CD4-positive, alpha-beta T cell treated with Interleukin-6 at 100 ng/mL for 8 hours (primary cell): Measurements from ENCODE around the gene CEACAM4.
A peak's percentile ranks its signal among the peaks of the same experiment; 100 is the strongest.

Experiments used
- DNase-seq: peaks from one replicate; pipeline ENCODE4 v3.0.0-alpha.2; 2020; ENCODE audit warnings: mixed read lengths, low spot score

Gene CEACAM4

DNA sequence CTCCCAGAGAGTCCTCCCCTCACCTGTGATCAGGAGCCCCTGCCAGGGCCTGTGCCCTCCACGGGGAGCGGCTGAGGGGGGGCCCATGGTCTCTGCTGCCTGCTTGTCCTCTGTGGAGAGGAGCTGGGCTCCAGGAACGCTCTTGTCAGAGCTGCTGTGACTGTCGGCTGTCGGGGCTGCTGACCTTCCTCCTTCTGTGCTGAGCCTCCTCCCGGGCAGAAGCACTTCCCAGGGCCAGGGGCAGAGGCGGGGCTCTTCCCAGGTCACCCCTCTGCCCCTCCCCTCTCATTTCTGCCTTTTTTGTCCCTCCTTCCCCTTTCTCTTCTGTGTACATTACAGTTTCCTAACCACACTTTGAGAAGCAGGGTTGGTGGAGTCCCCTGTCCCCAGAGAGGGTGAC is at the start of gene CEACAM4:
Gene CEACAM4 (minus strand): TSS at position 198 of the 400 bp plus-strand sequence. CDS start 111 bp downstream, at position 87.
- no peak for DNase-seq

DNA sequence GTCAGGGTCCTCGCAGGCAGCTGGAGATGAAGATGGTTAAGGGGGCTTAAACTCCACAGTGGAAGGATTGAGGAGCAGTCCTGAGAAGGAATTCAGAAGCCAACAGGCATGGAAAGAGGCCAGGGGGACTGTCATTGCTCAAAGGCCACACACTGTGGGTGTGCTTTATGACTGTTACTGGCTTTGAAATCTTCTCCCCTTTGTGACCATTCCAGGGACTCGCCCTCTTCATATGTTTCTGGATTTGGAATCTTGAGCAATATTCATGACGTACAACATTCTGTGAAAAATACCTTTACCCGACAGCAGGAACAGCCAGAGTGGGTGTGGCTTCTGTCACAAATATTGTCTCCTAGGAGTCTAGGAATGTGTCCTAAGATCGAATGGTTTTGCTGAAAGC is 44.6 kb upstream of the CEACAM4 start:
- no peak for DNase-seq

DNA sequence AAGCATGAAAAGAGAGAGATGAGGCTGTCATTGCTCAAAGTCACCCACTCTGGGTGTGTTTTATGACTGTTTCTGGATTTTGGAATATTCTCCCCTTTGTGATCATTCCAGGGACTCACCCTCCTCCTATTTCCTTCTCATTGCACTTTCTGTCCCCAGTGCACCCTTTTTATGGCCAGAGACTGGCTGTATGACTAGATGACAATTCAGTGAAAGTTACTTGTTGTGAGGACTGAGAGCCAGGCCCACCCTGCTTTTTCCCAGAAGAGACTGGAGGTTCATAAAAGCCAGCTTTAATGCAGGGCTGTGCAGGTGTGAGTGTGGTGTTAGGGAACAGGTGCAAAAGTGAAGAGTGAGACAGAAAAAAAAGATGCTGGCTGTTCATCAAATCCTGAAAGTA is 43.9 kb upstream of the CEACAM4 start:
- no peak for DNase-seq

DNA sequence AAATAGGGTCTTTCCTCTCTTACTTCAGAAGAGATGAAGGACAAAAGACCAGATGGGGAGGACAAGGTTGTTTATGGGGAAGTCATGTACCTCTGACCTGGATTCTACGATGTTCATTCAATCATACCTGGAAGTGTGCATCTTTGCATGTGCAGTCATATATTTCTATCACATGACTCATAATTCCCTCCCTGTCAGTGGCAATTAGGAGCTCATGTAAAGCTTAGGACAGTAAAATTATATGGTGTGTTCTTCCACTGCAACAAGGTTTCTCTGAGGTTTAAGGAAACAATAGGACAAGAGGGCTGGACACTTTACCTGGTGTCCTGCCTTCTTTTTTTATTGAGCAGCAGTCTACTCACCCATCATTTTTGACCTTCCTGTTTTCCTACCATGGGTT is 41.4 kb upstream of the CEACAM4 start:
- no peak for DNase-seq

DNA sequence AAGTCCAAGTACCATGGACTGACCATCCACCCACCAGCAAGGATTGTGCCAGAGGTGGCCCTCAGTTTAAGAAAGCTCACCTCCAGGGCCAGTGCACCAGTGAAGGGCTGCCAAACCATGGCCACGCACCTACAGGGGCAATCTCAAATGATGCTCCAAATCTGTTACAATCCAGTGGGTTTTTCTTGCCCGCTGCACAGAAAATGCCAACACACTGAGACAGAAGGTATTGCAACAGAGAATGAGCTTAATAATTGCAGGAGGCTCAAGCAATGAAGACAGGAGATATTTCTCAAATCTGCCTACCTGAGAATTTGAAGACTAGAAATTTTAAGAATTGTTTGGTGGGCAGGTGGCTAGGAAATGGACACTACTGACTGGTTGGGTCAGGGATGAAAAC is 39.2 kb upstream of the CEACAM4 start:
- no peak for DNase-seq

DNA sequence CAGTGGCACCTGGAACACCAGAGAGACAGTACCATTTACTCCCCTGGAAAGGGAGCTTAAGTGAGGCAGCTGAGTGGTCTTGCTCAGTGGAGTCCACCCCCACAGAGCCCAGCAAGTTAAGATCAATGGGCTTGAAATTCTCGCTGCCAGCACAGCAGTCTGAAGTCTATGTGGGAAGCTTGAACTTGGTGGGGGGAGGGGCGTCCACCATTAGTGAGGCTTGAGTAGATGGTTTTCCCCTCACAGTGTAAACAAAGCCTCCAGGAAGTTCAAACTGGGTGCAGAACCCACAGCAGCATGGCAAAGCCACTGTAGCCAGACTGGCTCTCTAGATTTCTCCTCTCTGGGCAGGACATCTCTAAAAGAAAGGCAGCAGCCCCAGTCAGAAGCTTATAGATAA is 30.3 kb upstream of the CEACAM4 start:
- no peak for DNase-seq

DNA sequence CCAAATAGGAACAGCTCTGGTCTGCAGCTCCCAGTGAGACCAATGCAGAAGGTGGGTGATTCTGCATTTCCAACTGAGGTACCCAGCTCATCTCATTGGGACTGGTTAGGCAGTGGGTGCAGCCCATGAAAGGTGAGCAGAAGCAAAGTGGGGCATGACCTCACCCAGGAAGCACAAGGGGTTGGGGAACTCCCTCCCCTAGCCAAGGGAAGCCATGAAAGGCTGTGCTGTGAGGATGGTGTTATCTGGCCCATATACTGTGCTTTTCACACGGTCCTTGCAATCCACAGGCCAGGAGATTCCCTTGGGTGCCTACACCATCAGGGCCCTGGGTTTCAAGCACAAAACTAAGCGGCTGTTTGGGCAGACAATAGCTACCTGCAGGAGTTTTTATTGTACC is 29.9 kb upstream of the CEACAM4 start:
- peak; percentile 8 for DNase-seq

DNA sequence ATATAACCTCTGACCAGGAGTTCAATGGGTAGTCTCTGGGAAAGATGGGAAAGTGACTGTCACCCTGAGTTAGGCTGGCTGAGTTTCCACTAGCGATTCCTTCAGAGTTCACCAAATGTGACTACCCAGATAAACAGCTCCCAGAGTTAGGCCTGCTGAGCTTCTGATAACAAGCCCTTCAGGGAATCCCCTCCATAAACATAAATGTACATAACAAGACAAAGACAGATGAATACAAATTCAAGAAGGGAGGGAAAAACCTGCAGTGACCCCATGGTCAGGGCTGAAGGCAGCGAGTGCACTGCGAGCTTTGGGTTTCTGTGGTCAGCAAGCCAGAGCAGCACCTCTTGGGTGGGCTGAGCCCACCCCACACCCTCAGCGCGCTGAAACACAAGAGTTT is 25.4 kb upstream of the CEACAM4 start:
- no peak for DNase-seq

DNA sequence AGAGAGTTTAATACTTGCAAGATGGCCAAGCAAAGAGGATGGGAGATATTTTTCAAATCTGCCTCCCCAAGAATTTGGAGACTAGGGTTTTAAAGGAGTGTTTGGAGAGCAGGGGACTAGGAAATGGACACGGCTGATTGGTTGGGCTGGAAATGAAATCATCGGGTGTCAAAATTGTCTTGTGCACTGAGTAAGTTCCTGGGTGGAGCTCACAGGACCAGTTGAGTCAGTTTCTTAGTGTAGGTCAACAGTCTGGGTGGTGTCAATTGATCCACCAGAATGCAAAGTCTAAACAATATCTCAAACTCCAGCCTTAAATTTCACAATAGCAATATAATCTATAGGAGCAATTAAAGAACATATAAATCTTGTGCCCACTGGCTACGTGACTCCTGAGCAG is 23.0 kb upstream of the CEACAM4 start:
- no peak for DNase-seq

DNA sequence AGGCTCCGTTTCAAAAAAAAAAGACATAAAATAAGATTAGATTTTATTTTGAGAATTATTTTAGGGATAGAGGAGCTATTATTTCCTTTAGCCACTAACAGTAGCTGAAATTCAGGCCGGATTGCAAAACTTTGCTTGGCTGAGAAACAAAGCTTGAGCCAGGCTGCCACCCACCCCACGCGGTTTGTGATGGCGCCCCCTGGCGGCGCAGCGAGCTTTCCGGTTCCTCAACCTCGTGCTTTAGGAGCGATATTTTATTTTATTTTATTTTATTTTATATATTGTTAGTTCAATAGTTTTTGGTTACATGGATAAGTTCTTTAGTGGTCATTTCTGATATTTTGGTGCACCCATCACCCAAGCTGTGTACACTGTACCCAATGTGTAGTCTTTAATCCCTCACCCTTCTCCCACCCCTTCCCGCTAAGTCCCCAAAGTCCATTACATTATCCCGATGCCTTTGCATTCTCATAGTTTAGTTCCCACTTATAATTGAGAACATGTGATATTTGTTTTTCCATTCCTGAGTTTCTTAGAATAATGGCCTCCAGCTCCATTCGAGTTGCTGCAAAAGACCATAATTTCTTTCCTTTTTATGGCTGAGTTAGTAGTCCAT is 19.8 kb upstream of the CEACAM4 start:
- no peak for DNase-seq

DNA sequence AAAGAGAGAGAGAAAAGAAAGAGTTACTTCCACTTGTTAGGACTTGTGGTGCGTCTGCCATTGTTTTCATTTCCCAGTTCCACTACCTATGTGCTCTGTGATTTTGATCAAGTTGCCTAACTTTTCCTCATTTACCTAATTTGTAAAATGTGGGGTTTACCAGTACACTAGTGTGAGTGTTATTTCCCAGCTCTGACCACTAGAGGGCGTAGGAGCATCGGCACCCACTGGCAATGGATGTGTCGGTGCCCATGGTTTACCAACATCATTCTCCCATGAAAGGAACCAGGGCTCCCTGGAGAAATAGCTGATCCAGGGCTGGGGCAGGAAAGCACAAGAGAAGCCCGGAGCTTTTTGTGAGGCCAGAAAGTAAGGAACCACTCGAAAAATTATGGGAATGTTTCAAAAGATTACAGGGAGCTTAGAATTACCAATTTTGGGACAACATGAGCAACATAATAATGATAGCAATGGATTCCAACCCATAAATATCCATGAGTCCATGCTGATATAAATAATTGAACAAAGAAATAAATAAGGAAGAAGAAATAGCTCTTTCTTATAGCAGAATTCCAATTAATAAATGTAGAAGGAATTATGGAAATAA is 15.1 kb upstream of the CEACAM4 start:
- DNase-seq = peak; percentile 71

DNA sequence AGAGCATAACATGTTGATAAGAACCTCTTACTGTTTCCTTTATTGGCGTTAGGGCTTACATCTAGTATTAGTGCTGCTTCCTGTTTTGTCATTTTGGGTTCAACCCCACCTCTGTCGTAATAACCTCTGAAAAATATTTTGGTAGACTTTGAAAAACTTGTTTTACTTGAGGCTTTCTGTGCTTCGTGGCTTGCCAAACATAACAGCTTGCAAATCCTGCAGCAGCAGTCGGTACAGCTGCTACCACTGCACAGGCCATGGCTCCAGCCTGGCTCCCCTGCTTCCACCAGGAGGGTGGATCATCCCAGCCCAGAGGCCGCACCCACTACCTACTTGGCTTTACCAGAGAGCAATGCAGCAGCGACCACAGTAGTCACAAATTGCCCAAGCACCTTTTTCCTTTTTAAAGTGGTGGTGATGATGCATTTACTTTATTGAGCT is 11.8 kb upstream of the CEACAM4 start:
- no peak for DNase-seq

DNA sequence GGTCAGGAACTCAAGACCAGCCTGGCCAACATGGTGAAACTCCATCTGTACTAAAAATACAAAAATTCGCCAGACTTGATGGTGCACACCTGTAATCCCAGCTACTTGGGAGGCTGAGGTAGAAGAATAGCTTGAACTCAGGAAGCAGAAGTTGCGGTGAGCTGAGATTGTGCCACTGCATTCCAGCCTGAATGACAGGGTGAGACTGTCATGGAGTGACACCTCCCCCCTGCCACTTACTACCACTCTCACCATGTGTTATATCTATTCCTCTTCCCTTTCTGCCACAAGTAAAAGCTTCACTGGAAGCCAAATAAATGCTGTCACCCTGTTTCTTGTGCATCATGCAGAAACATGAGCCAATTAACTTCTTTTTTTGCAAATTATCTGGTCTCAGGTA is 10.6 kb upstream of the CEACAM4 start:
- no peak for DNase-seq

DNA sequence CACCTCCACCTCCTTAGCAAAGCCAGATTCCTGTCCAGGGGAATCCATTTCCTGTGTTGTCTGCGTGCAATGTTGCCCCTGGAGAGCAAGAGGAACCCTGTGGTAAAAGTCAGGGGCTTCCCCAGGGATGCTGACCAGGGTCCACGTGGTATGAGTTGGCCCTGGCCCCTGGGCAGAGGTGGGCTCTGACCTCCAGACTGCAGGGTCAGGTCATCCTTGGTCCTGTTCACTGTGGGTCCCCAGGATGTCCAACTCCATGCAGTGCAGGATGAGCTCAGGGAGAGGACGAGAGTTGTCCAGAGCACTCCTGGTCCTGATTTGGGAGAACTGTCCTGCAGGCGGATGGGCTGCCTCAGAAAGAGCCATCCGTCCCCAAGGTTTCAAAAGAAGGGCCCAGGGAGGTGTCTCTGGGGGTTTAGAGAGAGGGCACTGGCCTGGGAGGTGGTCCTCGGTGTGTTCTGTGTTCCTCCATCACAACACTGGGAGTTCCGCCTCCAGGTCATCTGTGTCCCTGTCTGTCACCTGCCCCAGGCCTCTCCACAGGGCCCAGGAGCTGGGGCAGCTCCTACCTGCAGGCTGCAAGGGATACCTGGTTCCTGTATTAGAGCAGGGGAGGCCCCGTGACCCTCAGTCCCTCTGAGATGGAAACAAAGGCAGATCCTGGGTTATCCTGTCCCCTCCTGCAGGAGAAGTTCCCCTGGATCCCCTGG is 1.2 kb upstream of the CEACAM4 start:
- DNase-seq = no peak

DNA sequence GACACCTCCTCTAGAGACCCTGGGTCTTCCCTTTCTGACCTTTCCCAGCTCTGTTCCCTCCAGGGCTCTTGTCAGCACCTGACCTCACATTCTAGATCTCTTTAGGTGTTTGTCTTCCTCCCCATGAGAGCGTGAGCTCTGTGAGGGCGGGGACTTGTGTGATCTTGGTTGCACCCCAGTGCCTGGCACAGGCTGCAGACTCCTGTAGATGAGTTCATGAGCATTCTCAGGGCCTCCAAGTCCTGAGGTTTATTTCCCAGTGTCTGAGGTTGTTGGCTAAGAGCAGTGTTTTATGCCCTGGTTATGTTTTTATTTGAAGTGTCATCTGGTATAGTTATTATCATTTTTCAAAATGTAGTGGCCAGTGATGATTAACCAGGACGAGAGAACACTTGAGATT is 596 bp downstream of the CEACAM4 start:
- DNase-seq = no peak

DNA sequence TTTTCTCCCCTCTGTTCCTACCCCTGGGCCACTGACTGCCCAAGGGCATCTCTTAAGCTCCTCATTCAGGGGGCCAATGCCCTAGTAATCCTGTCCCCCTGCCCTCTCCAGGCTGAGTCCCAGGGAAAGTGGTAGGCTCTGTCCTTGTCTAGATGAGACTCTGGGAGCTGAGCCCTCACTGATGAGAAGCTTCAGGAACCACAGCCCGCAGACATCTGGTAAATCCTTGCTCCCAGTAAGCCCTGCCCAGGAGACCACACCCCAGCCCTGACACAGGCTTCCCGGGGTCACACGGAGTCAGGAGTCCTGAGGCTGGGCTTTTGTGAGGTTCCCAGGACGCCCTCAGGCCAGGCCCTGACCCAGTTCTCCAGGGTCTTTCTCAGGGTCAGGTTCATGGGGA is 1.9 kb downstream of the CEACAM4 start:
- DNase-seq = no peak

DNA sequence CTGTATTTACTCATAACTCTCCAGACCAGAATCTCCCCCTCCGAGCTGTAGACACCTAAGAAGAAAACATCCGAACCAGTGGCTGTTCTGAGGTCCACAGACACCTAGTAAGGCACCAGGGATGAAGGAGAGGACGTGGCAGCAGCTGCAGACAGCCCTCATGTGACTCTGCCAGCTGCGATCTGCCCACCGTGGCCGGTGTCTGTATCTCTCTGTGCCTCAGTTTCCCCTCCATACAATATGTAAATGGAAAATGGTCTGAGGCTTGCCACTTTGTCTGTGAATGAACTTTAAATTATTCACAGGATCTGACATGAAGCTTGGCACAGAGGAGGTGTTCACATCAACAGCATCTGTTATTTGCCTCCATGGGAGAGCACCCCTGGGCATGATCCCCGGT is 2.4 kb downstream of the CEACAM4 start:
- DNase-seq = no peak

DNA sequence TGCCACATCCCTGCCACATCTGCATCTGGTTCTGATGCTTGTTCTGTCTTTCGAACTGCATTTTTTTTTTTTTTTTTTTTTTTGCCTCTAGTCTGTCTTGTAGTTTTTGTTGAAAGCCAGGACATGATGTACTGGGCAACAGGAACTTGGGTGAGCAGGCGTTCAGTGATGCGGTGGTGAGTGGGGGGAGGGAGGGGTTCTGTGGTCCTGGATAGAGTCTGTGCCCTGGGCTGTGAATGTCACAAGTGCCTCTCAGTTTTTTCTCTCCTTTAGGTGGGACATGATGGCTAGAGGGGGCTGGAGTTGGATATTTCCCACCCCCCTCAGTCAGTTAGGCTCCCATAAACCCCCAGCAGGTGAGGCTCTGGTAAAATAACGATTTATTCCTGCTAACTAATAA is 3.5 kb downstream of the CEACAM4 start:
- DNase-seq = no peak

DNA sequence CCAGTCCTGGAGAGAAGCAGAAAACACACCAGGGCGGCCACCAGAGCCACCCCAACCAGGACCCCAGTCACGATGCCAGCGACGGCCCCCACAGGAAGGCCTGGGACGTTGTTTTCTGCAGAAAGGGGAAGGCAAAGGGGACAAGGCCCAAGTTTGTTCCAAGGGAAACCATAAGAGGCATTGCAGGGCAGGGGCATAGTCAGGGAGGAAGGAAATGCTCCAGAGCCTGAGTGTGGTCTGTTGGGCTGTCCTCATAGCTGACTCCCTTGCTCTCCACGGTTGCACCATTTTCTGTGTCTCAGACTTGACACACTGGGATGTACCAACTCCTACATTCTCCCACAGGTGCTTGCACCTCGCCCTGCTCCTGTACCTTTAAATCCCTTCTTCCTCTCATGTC is 5.2 kb downstream of the CEACAM4 start:
- no peak for DNase-seq

DNA sequence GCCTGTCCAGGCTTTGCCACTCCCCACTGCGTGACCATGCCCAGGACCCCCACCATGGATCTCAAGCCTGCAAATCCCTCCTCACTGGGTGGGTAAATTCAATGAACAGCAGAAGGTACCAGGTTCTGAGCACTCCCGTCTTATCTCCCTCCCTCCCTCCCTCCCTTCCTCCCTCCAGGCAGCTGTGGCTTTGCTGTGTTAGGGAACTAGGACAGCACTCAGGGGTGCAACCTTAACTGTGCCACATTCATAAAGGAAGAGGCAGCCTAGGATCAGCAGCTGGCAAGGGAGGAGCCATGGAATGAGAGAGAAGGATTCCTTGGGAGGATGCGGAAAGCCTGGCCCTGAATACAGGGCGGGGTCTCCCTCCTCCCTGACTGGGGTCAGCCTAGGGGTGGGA is 5.6 kb downstream of the CEACAM4 start:
- no peak for DNase-seq

DNA sequence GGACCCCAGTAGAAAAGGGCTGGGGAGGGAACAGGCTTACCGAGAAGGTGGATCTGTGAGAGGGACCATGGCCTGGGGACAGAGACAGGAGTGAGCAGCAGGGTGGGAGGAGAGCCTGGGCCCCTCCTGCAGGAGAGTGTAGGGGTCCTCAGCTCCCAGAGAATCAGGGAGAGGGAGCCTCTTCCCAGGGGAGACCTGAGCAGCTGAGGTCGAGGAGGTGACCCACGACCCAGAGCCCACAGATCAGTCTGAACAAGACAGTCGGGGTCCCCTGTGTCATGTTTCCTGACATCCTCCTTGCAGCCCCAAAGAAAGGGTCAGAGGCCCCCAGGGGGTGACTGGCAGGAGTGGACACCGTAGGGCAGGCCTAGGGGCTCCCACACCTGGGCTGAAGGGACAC is 6.7 kb downstream of the CEACAM4 start:
- DNase-seq = no peak

DNA sequence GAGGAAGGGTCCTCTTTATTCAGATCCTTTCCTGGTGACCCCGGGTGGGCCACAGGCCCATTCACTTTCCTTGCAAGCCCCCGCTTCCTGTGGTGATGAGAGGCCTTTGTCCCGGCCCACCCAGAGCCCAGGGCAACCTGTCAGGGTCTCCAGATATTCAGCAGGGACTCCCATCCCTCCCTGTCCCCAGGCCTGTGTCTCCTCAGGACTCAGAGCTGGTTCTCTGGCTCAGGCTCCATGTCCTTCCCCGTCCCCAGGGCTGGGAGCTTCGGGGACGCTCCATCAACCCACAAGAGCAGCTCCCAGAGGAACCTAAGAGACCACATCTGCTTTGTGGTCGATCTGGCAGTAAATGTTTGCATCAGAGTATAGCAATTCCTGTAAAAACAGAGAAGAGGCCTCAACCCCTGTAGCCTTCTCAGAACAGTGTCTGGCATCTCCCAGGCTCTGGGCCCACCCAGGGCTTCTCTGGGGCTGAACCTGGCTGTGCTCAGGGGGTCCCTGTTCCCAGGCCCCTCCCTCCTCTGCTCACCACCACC is 7.8 kb downstream of the CEACAM4 start:
- DNase-seq = no peak
